Measurements from ENCODE around the gene ARSB.

- TF ChIP-seq CTCF (conservative IDR thresholded peaks at IDR 0.05) (no peak), EZH2 (IDR thresholded peaks at IDR 0.05; ENCODE audit: low read depth) (no peak)
These were observed 229.2 kb downstream of the ARSB start for GRCh38 chr5:78755822-78756429.

Data from PC-9 (cell line).